T47D (cell line): Measurements from ENCODE around the gene PLAGL2.
A peak's percentile ranks its signal among the peaks of the same experiment; 100 is the strongest.
"Not testable (repeated sequence)": the region's sequence is repeated elsewhere in the genome, so short reads cannot be mapped to it uniquely, and the experiment has no call there.

Experiments
- DNase-seq, 2 experiments: peaks; one replicate each; pipeline versions ENCODE4 v3.0.0 to v3.0.0-alpha.2; 2011 to 2012; ENCODE audit warnings: low read depth in 1 of 2, low spot score in 1 of 2
- JUND ChIP-seq: IDR thresholded peaks from 2 replicates; pipeline ENCODE4 v1.6.1; 2012; ENCODE audit warnings: low read depth
- in situ Hi-C: cut with HindIII; loops from 2 replicates; pipeline ENCODE4 v1.10.0; 2016; ENCODE audit warnings: low sequenced_read_pairs, low pct_unique_long_range_greater_than_20kb

PLAGL2 gene

DNA sequence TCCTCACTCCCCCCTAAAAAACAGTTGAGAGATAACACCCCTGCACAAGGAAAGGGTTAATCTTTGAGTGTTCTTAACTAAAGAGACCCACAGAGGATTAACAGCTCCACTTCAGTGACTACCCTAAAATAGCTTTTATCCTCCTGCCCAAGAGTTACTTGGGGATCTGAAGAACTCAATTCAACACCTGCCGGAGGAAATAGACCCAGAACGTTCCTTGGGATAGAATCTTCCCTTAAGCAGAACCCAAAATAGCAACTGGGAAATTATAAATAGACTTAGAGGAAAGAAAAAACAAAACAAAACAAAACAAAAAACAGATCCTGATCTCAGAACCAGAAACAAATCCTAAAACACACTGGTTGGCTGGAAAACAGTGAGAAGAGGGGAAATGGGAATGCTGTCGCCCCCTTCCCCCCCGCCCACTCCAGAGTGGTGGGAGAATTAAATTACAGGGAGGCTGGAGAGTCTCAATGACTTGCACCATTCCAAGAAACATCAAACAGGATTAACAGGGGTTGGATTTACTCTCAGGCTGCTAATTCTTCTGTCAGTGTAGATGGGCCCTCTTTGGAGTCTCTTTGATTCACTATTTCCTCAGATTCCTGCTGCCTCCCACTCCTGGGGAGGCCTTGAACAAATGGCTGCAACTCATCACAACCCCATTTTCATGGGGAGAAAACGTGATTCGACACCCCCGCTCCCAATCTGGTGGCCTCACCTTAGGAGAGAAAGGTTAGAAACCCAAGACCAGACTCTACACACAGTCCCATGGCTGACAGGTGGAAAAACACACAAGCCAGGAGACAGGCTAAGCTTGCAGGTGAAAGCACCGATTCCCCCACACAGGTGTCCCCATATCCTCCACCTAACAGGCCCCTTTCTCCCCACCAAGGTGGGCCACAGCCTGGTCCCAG, 1.4 kb downstream of the PLAGL2 start:
- no peak for TF ChIP-seq JUND
- DNase-seq = no peak
- in situ Hi-C loops = no loop called here

- no peak for TF ChIP-seq JUND
- no peak for DNase-seq
- in situ Hi-C loops = no loop called here
Observed at GRCh38 chr20:32205110-32205842, 2.3 kb downstream of the PLAGL2 start.

- in situ Hi-C loops = no loop called here
Observed at GRCh38 chr20:32204205-32205109, 3.1 kb downstream of the PLAGL2 start.

DNA sequence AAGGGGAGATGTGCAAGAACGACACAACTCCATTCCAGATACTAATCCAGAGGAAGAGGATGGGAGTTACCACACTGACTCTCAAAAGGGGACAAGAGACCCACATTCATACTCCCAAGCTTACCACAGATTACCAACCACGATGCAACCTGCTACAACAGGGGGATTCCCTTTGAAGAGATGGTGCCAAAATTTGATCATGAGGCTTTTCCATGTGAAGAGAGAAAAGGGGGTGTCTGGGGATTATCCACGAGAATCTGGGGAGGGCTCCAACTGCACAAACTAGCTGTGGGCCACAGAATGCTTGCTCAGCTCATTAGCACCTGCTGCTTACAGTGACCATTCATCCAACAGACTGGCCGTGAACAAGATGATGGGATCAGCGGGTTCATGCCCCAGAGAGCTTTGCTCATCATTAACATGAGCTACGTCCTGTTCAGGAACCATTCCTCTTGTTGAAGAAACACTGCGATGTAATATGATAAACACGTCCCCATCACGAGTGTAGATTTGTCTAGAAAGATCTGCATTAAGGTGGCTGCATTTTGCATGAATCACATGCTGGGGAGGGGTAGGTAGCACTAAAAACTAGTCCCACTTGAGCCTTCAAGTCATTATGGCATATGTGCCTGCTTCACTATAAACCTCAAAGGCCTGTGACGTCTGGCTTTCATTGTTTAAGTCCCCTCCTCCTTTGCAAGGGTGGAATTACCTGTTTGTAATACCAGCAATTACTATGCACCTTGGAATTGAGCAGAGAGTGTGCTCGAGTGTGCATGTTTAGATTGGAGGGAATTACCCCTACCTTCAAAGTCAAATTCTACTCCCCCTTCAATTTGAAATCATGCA, 4.0 kb downstream of the PLAGL2 start:
- TF ChIP-seq JUND = no peak
- peak; percentile 74 to 82 for DNase-seq
- in situ Hi-C loops = no loop called here

More at GRCh38 chr20:32204205-32205109, 3.1 kb downstream of the PLAGL2 start:
- no peak; the same call in 1 of the 2 replicates for TF ChIP-seq JUND
- DNase-seq = peak; percentile 72 to 79

DNA sequence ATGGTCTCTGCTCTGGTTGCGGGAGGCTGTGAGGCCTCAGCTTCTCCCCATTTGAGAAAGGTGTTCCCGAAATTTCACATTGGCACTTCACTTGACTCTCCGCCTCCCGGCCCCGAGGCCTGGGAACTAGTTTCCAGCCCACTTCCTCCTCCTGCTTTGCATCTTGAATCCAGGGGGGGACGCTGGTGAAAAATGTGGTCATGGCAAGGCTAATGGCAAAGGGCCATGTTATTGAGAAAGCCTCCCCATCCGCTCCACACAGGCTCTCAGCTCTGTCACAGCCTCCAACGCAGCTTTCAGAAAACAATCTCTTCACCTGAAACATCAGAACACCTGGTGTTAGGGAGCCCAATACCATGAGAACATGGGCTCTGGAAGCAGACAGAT, 5.6 kb downstream of the PLAGL2 start:
- no peak for DNase-seq
- in situ Hi-C loops = no loop called here
- TF ChIP-seq JUND = no peak

DNA sequence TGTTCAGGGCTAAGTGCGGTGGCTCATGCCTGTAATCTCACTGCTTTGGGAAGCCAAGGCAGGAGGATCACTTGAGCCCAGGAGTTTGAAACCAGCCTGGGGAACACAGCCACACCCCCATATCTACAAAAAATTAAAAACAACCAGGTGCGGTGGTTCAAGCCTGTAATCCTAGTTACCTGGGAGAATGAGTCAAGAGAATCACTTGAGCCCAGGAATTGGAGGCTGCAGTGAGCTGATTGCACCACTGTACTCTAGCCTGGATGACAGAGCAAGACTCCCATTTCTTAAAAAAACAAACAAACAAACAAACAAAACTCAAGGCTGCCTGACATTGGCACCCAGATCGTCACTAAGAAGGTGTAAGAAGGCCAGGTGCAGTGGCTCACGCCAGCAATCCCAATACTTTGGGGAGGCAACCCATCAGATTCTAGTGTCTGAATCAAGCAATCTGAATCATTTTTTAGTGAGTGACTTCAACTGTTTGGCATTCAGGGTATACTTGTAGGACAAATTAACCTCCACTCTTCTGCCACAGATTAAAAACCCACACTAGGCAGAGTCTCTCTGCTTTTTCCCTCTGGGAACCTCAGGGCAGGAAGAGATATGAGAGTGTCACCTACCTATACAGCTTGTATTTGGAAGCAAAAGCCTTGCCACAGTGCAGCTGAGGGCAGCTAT, 6.1 kb downstream of the PLAGL2 start:
- no peak for DNase-seq
- TF ChIP-seq JUND = no peak
- in situ Hi-C loops = no loop called here

DNA sequence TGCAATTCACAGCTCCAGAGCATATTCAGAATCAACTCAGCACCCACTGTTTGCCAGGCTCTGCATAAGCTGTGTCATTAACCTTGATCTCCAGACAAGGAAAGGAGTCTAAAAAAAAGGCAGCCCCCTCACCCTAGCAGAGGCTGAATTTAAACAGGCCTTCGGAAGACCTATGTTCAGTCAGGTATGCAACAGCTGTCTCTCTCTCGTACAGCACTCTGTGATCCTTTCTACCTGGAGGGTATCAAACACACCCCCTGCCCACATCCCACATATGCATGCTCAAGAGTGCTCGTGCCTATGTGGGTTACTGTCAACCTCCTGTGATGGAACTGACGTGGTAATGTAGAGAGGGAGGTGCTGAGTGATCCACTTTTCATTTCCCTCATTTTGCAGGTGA, 8.5 kb downstream of the PLAGL2 start:
- no peak for TF ChIP-seq JUND
- in situ Hi-C loops = no loop called here
- DNase-seq = no peak

DNA sequence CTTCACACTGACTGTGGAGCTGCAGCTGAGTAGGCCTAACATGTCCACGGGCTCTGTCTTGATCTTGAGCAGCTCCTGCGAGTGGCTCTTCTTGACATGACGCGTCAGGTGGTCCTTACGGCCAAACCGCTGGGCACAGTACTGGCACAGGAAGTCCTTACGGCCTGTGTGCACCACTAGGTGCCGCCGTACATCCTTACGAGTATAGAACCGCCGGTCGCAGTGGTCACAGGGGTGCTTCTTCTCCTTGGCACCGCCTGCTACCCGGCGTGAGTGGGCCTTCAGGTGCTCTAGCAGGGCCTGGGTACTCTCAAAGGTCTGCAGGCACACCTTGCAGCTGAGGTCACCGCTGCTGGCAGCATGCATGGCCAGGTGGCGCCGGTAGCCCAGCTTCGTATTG, 10.4 kb downstream of the PLAGL2 start:
- in situ Hi-C loops, DNase-seq: not testable (repeated sequence)

GRCh38 chr20:32196613-32197012, 10.9 kb downstream of the PLAGL2 start:
- DNase-seq, in situ Hi-C loops: not testable (repeated sequence)

- no peak for TF ChIP-seq JUND
- in situ Hi-C loops = no loop called here
- no peak for DNase-seq
Observed at GRCh38 chr20:32195581-32195980, 12.0 kb downstream of the PLAGL2 start.

DNA sequence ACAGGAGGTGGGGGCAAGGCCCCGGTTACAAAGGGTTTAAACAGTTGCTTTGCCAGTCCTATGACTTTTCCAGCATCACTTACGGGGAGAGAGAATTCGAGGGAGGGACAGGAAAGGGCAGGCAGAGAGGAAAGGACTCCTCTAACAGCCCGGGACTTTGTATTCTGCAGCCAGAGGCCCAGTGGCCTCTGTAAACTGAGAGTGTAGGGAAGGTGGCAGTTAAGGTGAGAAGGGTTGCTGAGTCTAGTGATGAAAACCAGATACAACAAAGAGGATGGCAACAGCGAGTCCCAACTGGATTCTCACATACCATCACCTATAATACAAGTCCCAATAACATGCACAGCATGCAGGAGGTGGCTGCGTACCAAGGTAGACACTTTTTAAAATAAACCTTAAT, 13.5 kb downstream of the PLAGL2 start:
- in situ Hi-C loops = no loop called here
- TF ChIP-seq JUND = no peak
- no peak for DNase-seq

DNA sequence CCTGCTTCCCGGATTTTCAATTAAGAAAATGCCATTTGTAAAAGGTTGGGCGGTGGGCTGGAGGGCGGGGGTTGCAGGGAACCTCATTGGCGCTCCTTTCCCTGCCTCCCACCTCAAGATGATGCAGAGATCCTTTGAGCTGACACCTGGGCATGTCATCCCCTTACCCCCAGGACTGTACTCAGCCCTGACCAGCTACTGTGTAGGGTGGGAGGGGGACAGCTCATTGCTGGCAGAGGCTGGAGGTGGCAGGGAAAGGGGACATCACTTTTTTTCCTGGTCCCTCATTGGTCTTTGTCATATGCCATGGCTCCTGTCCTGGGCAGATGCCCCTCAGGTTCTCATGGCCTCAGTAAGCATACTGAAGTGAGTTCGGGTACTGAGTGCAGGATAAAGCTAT, 14.2 kb downstream of the PLAGL2 start:
- in situ Hi-C loops, DNase-seq: not testable (repeated sequence)
